GM19455 (cell line): ENCODE data around the gene TRMT10C.
"Not testable (repeated sequence)": the region's sequence is repeated elsewhere in the genome, so short reads cannot be mapped to it uniquely, and the experiment has no call there.

Experiments used
- ATAC-seq: cut with Tn5 transposase; IDR thresholded peaks from one replicate; pipeline ENCODE4 v1.9.1; 2021; ENCODE audit not compliant: unreplicated experiment

Gene TRMT10C

DNA sequence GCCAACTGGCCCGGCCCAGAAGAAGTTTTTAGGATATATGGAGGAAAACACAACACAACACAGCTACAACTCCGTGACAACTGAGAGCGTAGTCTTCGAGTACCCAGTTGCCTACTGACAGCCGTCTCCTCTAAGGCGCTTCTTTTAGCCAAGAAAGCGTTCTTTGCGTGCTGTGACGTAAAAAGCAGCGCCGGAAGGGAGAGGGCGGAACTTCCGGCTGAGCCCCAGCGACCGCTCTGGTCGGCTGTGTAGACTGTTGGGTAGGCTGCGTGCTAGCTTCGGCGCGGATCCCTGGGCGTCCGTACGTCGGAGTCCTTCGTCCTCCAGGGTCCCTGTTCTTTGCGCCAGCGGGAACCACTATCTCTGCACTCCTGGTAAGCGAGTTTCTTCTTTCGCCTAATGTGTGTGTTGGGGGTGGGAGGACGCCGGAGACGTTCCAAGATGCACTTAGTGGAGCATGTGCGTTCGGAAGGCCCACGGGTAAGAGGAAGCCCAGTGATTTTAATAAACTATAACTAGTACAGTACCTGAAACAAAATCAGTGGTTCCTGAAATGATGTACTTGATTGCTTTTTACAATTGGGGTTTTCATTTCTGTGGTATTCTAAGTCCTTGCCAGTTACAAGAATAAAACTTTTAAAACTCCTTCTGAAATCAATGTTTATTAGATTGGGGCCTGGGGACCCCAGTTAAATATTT lies at the start of gene TRMT10C:
Gene TRMT10C (plus strand): TSS at position 239 of the 699 bp plus-strand sequence. CDS start 2,914 bp downstream, outside the sequence.
- ATAC-seq, result peak; percentile 99

DNA sequence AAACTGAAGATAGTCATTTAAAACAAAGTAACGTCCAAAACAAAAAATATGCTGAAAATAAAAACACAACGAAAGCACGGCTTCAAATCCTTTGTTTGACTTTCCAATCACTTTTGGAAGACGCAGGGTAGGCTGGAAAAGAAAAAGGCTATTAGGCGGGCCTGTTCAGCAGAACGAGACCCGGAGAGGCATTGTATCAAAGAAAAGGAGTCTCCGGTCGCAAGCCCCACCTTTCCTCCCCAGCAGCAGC lies 49.3 kb upstream of the TRMT10C start:
- ATAC-seq, result peak; percentile 38

- ATAC-seq, result peak; percentile 71
Measured at GRCh38 chr3:101512646-101513418, 48.8 kb upstream of the TRMT10C start, which contains the start of gene SENP7. SENP7 (minus strand) TSS chr3:101513212; CDS start chr3:101513130, 82 bp downstream.

DNA sequence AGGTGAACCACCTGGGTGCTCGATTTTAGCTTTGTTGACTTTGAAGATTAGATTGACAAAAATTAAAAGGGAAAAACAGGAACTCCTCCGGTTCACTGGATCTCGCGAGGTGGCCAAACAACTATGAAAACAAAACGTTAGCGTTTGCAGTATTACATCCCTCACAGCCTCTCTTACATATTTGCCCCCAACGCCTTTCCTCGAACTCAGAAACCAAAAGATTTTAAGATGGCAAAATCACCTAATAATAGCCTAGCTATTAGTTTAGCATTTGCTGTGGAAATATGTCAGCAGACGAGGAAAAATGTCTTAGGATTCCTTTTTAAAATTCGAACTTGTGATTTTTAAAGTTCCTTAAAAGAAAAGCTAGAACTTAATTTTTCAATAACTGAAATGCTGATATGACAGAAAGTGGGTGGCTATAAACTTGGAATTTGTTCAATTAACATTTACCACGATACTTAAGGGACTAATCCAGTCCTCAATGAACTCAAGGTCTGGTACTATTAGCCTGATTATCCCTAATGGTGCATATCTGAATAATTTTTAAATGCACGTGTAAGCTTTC lies 48.2 kb upstream of the TRMT10C start:
- ATAC-seq, result peak; percentile 36

DNA sequence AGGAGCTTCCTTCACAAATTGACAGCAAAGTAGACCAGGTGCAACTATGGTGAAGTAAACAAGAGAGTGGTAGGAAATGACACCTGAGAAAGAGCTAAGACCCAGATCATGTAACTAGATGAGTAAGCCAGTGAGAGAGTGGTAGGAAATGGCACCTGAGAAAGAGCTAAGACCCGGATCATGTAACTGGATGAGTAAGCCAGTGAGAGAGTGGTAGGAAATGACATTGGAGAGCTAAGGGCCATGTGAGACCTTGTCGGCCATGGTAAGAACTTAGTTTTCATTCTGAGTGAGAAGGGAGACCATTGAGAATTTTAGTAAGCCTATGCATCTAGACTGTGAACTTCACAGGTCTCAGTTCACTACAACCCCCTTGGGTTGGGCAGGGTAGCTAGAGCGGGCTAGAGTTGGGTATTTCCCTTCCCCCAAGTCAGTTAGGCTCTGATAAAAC lies 43.2 kb upstream of the TRMT10C start:
- peak; percentile 99 for ATAC-seq

GRCh38 chr3:101519685-101520365 lies 41.8 kb upstream of the TRMT10C start:
- no peak for ATAC-seq

- ATAC-seq, result no peak
Measured at GRCh38 chr3:101521211-101521701, 40.4 kb upstream of the TRMT10C start.

DNA sequence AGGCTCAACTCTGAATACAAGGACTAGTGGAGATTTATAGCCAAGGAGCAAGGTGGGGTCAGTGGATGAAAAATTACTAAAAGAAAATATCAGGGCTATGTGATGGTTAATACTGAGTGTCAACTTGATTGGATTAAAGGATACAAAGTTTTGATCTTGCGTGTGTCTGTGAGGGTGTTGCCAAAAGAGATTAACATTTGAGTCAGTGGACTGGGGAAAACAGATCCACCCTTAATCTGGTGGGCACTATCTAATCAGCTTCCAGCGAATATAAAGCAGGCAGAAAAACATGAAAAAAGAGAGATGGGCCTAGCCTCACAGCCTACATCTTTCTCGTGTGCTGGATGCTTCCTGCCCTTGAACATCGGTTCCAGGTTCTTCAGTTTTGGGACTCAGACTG lies 34.2 kb upstream of the TRMT10C start:
- ATAC-seq, result no peak

DNA sequence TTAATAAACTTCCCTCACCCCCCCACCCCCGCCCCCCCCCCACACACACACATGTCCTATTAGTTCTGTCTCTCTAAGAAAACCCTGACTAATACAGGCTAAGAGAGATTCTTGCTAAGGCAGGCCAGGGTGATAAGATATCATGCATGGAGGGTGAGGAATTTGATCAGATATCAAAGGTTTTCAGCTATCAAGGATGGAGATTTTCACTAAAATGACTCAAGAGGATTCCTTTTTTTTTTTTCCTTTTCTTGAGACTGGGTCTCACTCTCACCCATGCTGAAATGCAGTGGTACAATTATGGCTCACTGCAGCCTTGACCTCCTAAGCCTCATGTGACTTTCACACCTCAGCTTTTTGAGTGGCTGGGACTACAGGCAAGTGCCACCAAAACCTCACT lies 33.8 kb upstream of the TRMT10C start:
- ATAC-seq, result no peak

GRCh38 chr3:101529816-101530685 lies 31.6 kb upstream of the TRMT10C start:
- no peak for ATAC-seq

DNA sequence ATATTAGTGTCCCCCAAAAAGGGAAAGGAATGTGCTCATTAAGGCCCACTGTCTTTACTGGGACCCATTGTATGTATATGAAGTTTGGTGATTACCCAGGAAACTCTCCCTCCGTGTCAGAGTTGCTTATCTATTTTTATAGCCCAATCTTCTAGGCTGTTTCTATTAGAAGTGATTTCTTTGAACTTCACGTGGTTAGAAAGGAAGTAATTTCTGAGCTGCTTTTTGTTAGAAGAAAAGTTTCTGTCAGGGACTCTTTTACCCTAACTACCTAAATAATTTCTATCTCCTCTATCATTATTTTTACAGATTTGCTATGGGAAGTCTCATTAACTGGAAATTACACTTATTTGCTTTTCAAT lies 31.0 kb upstream of the TRMT10C start:
- ATAC-seq, result no peak

DNA sequence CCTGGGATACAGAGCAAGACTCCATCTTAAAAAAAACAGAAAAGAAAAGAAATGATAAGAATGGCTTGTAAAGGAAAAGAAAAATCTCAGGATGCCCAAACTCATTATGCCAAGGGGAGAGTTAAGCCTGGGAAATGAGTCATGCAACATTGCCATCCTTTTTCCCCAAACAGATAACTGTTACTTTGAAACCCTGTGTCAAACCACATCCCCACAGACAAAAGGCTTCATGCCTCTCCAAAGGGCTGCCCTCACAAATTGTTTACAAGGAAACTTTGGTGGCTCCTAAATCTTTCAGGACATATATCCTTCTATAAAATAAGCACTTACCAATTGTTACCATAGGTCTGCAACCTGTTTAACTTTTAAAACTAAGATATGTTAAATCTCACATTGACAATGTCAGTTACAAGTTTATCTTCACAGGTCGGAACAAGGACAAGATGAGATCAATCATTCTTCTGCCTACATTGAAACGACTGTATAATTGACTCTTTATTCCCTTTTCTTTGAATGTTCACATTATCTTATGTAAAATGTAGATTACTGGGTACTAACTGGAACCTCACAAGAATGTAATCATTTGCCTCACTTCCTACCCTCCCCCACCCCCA lies 30.1 kb upstream of the TRMT10C start:
- no peak for ATAC-seq

GRCh38 chr3:101532783-101533602 lies 28.7 kb upstream of the TRMT10C start:
- no peak for ATAC-seq

DNA sequence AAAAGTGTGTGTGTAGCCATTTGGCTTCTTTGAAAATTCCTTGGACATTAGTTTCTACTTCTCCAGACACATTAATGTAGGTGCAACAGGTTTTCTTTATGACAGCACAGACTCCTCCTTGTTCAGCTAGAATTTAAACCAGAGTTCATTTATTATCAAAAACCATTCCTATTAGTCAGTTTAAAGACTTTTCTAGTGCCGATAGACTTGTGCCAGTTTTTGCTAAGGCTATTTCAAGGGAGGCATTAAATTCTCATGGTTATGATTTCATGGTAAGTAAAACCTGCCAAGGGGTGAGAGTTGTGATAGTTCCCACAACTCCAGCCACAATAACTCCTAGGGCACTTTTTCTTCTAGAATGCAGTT lies 28.1 kb upstream of the TRMT10C start:
- no peak for ATAC-seq

GRCh38 chr3:101535221-101535620 lies 26.4 kb upstream of the TRMT10C start:
- ATAC-seq, result no peak

DNA sequence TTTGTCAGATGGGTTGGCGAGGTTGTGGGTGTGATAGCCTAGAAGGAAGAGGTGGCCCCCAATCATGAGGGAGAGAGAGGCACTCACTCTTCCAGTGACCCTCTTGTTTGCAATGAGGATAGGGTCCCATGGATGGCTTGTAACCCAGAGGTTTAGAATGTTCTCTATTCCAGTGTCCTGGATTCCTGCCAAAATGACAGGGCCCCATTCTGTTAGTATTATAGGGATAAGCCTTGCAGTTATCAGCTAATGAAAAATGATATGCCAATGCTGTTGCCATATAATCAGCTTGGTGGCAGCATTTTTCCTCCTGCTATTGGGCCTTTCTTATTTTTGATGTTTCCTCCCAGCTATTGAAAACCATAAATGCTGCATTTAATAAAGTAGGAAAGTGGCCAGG lies 25.4 kb upstream of the TRMT10C start:
- ATAC-seq, result no peak

DNA sequence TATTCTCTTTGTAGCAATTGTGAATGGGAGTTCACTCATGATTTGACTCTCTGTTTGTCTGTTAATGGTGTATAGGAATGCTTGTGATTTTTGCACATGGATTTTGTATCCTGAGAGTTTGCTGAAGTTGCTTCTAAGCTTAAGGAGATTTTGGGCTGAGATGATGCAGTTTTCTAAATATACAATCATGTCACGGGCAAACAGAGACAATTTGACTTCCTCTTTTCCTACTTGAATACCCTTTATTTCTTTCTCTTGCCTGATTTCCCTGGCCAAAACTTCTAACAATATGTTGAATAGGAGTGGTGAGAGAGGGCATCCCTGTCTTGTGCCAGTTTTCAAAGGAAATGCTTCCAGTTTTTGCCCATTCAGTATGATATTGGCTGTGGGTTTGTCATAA lies 24.7 kb upstream of the TRMT10C start:
- not testable (repeated sequence) for ATAC-seq

- ATAC-seq, result no peak
Measured at GRCh38 chr3:101542957-101543356, 18.7 kb upstream of the TRMT10C start.

DNA sequence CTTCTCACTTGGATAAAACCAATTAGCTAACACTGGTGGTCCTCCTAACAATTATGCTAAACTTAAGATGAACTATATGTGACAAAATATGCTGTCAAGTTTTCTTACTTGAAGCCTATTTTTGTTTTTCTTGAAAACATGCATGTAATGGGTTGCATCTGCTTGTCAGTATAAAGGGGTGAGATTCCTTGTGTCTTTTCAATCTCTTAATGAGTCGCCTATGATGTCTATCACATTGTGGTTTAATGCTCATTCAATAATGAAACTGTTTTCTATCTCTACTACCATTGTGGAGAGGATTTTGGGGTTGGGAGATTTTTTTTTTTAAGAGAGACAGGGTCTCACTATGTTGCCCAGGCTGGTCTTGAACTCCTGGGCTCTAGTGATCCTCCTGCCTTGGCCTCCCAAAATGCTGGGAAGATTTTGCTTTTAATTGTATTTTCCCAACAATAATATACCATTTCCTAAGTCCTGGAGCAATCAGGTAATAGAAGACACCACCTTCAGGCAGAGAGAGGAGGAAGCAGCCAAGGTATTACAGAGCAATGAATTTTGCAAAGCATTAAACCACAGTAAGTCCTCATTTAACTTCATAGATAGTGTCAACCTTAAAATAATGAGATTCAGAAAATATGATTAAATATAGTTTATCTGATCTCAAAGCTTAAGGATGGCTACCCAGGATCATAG lies 17.4 kb upstream of the TRMT10C start:
- ATAC-seq, result no peak
